ENCODE measurements around the gene PRTFDC1. TPM values are rescaled to one million over a fixed set of nuclear protein-coding genes. Genes with fewer than 3 reads are reported as not detected.

PRTFDC1 gene
- total RNA-seq, 4 donors from 2014 or later = 3.0 to 8.3 (median 4.3) TPM

DNA sequence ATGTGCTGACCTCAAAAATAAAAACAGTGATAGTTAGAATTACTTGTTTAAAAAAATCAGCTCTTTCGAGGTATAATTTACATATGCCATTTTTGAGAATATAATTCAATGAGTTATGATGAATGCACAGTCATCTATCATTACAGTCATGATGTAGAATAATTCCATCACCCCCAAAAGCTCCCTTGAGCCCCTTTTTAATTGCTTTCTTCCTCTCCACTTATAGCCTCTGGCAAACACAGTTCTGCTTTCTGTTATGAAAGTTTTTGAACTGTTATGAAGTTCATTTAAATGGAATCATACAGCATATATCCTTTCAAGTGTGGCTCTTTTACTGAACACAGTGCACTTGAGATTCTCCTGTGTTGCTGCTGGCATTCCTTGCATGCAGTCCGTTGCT is 41.4 kb downstream of the PRTFDC1 start:
- no peak for DNase-seq (ENCODE audit: extremely low spot score)
- Histone ChIP-seq H3K4me3 (no peak overlapping the region), H3K4me1 (peaks cover 0 to 9% (median 7%) of the 10 kb centered on the region in 4 donors), H3K27me3 (no peaks in the 10 kb centered on the region), H3K9me3 (no peaks in the 10 kb centered on the region), H3K36me3 (no peaks in the 10 kb centered on the region), H3K27ac (replicated peaks in 1 of 4) (no peak overlapping the region)
- no peak for TF ChIP-seq CTCF (IDR thresholded peaks at IDR 0.05)
- no peak for TF ChIP-seq POLR2A (IDR thresholded peaks at IDR 0.05; ENCODE audit: low read depth)
- TF ChIP-seq EP300 (IDR thresholded peaks at IDR 0.05) = no peak
- no peak for TF ChIP-seq POLR2AphosphoS5 (IDR thresholded peaks at IDR 0.05)
- intact Hi-C loops (cut with DNase I) = no loop called here
- 90% methylated on average over 2 of the region's 2 CpGs for WGBS

DNA sequence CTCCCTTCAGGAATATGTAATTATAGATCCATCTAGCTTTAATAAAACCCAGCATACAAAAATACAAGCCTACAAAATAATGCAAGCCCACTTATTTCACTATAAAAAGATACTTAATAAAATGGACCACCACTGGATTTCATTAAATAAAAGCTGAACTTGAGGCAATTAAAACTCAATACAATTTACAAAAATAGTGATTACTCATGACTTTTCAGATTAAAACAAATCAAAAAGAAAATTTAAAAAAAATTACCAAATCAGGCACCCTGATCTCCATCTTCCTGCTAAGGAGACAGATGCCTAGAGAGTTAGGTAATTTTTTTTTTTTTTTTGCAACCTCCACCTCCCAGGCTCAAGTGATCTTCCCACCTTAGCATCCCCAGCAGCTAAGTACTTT is 41.8 kb downstream of the PRTFDC1 start:
- no peak for DNase-seq (ENCODE audit: extremely low spot score)
- no peaks in the 10 kb centered on the region for H3K36me3 ChIP-seq
- H3K27me3 ChIP-seq = no peaks in the 10 kb centered on the region
- H3K9me3 ChIP-seq = no peaks in the 10 kb centered on the region
- no peak overlapping the region for H3K27ac ChIP-seq (replicated peaks in 1 of 4)
- H3K4me1 ChIP-seq = peaks cover 0 to 9% (median 7%) of the 10 kb centered on the region in 4 donors
- intact Hi-C loops (cut with DNase I) = no loop called here
- no peak overlapping the region for H3K4me3 ChIP-seq
- TF ChIP-seq POLR2AphosphoS5 (IDR thresholded peaks at IDR 0.05) = no peak
- no peak for TF ChIP-seq POLR2A (IDR thresholded peaks at IDR 0.05; ENCODE audit: low read depth)
- TF ChIP-seq EP300 (IDR thresholded peaks at IDR 0.05) = no peak
- no peak for TF ChIP-seq CTCF (IDR thresholded peaks at IDR 0.05)

DNA sequence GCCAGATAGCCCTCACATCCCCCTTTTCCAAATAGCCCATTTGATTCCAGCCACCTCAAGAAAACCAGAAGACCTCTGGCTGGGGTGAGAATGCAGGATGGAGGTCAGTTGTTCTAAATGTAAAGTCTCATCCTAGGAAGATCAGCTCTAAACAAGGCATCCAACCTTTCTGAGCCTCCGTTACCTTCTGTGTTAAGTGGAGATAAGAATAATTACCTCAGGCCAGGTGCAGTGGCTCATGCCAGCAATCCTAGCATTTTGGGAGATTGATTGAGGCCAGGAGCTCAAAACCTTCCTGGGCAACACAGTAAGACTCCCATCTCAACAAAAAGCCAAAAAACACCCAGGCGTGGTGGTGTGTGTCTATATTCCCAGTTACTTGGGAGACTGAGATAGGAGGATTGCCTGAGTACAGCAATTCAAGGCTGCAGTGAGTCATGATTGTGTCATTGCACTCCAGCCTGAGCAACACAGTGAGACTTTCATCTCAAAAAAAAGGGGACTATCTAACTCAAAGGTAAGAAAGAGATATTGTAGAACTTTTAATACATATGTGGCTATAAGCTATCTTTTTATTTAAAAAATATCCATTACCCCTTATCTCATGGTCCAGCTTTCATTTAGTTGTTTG is 43.5 kb downstream of the PRTFDC1 start:
- H3K27me3 ChIP-seq = no peaks in the 10 kb centered on the region
- H3K4me3 ChIP-seq = no peak overlapping the region
- no peaks in the 10 kb centered on the region for H3K36me3 ChIP-seq
- 90% methylated on average over 2 of the region's 2 CpGs for WGBS
- no peak for TF ChIP-seq POLR2AphosphoS5 (IDR thresholded peaks at IDR 0.05)
- TF ChIP-seq POLR2A (IDR thresholded peaks at IDR 0.05; ENCODE audit: low read depth) = no peak
- H3K27ac ChIP-seq (replicated peaks in 1 of 4) = no peak overlapping the region
- H3K4me1 ChIP-seq = no peaks in the 10 kb centered on the region
- DNase-seq (ENCODE audit: extremely low spot score) = no peak
- no peaks in the 10 kb centered on the region for H3K9me3 ChIP-seq
- intact Hi-C loops (cut with DNase I) = no loop called here

DNA sequence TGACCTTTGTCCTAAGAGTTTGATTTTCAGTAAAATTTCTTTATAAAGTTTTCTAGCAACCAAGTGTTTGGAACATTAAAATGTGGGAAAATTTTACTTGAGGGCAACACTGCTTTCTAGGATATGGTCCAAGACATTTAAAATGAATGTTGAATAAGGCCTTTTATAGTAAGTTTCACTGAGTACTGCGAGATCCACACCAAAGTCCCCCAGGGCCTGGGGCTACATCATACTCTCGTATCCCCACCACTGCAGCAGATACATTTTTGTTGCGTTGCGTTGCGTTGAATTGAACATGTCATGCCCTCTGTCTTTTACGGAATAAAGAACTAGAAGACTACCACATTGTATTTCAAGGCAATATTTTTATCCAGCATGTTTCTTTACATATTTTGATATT is 44.5 kb downstream of the PRTFDC1 start:
- Histone ChIP-seq H3K27me3 (no peaks in the 10 kb centered on the region), H3K4me1 (no peaks in the 10 kb centered on the region), H3K36me3 (no peaks in the 10 kb centered on the region), H3K4me3 (no peak overlapping the region), H3K9me3 (no peaks in the 10 kb centered on the region), H3K27ac (replicated peaks in 1 of 4) (no peak overlapping the region)
- no peak for DNase-seq (ENCODE audit: extremely low spot score)
- TF ChIP-seq EP300 (IDR thresholded peaks at IDR 0.05) (no peak), CTCF (IDR thresholded peaks at IDR 0.05) (no peak), POLR2AphosphoS5 (IDR thresholded peaks at IDR 0.05) (no peak), POLR2A (IDR thresholded peaks at IDR 0.05; ENCODE audit: low read depth) (no peak)
- intact Hi-C loops (cut with DNase I) = no loop called here
- 90% methylated on average over 6 of the region's 6 CpGs for WGBS

DNA sequence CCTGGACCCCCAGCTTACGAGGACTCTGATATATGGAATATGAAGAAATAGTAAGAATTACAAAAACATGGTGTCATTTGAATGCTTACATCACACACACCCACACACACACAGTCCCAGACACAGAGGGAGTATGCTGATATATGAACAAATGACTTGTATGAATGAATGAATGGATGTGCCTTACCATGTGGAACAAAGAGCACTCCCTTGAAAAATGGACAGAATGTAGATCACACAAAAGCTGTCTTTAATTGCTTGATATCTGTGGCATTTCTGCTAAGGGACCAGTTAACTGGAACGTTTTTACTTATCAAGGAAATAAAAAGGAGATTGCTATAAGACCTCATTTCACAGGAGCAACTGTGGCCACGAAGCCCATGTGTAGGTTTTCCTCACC is 46.0 kb downstream of the PRTFDC1 start:
- Histone ChIP-seq H3K27me3 (no peaks in the 10 kb centered on the region), H3K36me3 (no peaks in the 10 kb centered on the region), H3K9me3 (no peaks in the 10 kb centered on the region), H3K4me3 (no peak overlapping the region), H3K4me1 (peaks cover 7 to 15% (median 13%) of the 10 kb centered on the region in 4 donors), H3K27ac (replicated peaks in 1 of 4) (no peak overlapping the region)
- intact Hi-C loops (cut with DNase I) = no loop called here
- DNase-seq (ENCODE audit: extremely low spot score) = no peak
- TF ChIP-seq EP300 (IDR thresholded peaks at IDR 0.05) (no peak), POLR2A (IDR thresholded peaks at IDR 0.05; ENCODE audit: low read depth) (no peak), POLR2AphosphoS5 (IDR thresholded peaks at IDR 0.05) (no peak), CTCF (IDR thresholded peaks at IDR 0.05) (no peak)
- 83% methylated on average over 3 of the region's 3 CpGs for WGBS

Data from esophagus muscularis mucosa (tissue), 4 donors.